PC-9 (cell line): Measurements from ENCODE around the gene SPEG. TPM values are rescaled to one million over a fixed set of nuclear protein-coding genes. Genes with fewer than 3 reads are reported as not detected.

Source experiments
- BruUV-seq: library from RNA; stranded (reverse); fragments of 400-500 nt; replicated peaks from 2 replicates; lab custom pipeline; 2021; lab: Mats Ljungman, UMichigan
- CTCF ChIA-PET: fragments of 300-600 bp; sonication (Branson Sonifier 250); formaldehyde crosslinking; loops from one replicate; lab custom pipeline; 2022; ENCODE audit warnings: antibody characterized with exemption; lab: Charles Lee
- POLR2A ChIA-PET: fragments of 300-600 bp; sonication (Branson Sonifier 250); formaldehyde crosslinking; loops from one replicate; lab custom pipeline; 2022; ENCODE audit warnings: antibody characterized with exemption; ENCODE audit not compliant: unreplicated experiment; lab: Charles Lee
- DNase-seq, 2 experiments: peaks; one replicate each; pipeline versions ENCODE4 v3.0.0 to v3.0.0-alpha.2; 2015 to 2022; ENCODE audit warnings: mixed read lengths in 1 of 2
- H2AFZ ChIP-seq: fragments of 200-600 bp; sonication (generic); 2 replicates; pipeline ENCODE4 v1.8.1; 2017; ENCODE audit warnings: antibody characterized with exemption
- H3F3A ChIP-seq: fragments of 200-600 bp; sonication (generic); 2 replicates; pipeline ENCODE4 v1.8.1; 2017; ENCODE audit warnings: antibody characterized with exemption, mild to moderate bottlenecking, low read depth; ENCODE audit not compliant: insufficient read depth
- H3K27ac ChIP-seq: fragments of 200-600 bp; sonication (generic); 2 replicates; pipeline ENCODE4 v1.6.1; 2016; ENCODE audit warnings: mixed run types
- H3K27me3 ChIP-seq: fragments of 200-600 bp; sonication (generic); 2 replicates; pipeline ENCODE4 v1.6.1; 2016; ENCODE audit warnings: low read depth, mixed run types; ENCODE audit not compliant: insufficient read depth
- H3K36me3 ChIP-seq: fragments of 200-600 bp; sonication (generic); 2 replicates; pipeline ENCODE4 v1.6.1; 2016; ENCODE audit warnings: low read depth, mixed run types
- H3K4me1 ChIP-seq: fragments of 200-600 bp; sonication (generic); replicated peaks from 2 replicates; pipeline ENCODE4 v1.6.1; 2016; ENCODE audit warnings: mixed run types; ENCODE audit not compliant: insufficient read depth
- H3K4me2 ChIP-seq: fragments of 200-600 bp; sonication (generic); 2 replicates; pipeline ENCODE4 v1.6.1; 2017; ENCODE audit warnings: mixed run types
- H3K4me3 ChIP-seq: fragments of 200-600 bp; sonication (generic); 2 replicates; pipeline ENCODE4 v1.6.1; 2016; ENCODE audit warnings: mixed run types
- H3K79me2 ChIP-seq: fragments of 200-600 bp; sonication (generic); 2 replicates; pipeline ENCODE4 v1.6.1; 2017; ENCODE audit warnings: low read depth, mixed run types
- H3K9me2 ChIP-seq: fragments of 200-600 bp; sonication (generic); 2 replicates; pipeline ENCODE4 v1.8.1; 2017; ENCODE audit warnings: mild to moderate bottlenecking; ENCODE audit not compliant: insufficient read depth
- H3K9me3 ChIP-seq: fragments of 200-600 bp; sonication (generic); 2 replicates; pipeline ENCODE4 v1.8.1; 2016; ENCODE audit warnings: low read depth; ENCODE audit not compliant: insufficient read depth
- H4K20me1 ChIP-seq: fragments of 200-600 bp; sonication (generic); 2 replicates; pipeline ENCODE4 v1.8.1; 2017; ENCODE audit not compliant: insufficient read depth
- EZH2 ChIP-seq: fragments of 200-600 bp; sonication (generic); IDR thresholded peaks from 2 replicates; pipeline ENCODE4 v1.8.0; 2017; ENCODE audit warnings: antibody characterized with exemption, low read depth
- intact Hi-C: fragments of 100-400 bp; cut with micrococcal nuclease; formaldehyde crosslinking; loops from one replicate; pipeline ENCODE4 v1.10.0; 2022; ENCODE audit not compliant: unreplicated experiment
- total RNA-seq: library from RNA; stranded (reverse); gene quantifications from 2 replicates; pipeline ENCODE4 v1.2.3, GENCODE V29; 2021
- TF ChIP-seq, protein P1 (sequence below): fragments of 200-600 bp; sonication (generic); conservative IDR thresholded peaks from 2 replicates; pipeline ENCODE4 v1.6.1; 2017; ENCODE audit warnings: mixed run types, antibody characterized with exemption, mild to moderate bottlenecking, moderate library complexity

The SPEG gene
- total RNA-seq, 1 experiment from 2014 or later, result 46.8 TPM

GRCh38 chr2:219419331-219420197, 15.1 kb upstream of the SPEG start:
- Histone ChIP-seq H3K27me3 (no peaks in the 10 kb centered on the region), H2AFZ (no peak overlapping the region), H3K79me2 (no peaks in the 10 kb centered on the region), H3K9me2 (no peaks in the 10 kb centered on the region), H3F3A (no peaks in the 10 kb centered on the region), H4K20me1 (no peaks in the 10 kb centered on the region), H3K27ac (no peak overlapping the region), H3K4me2 (no peak overlapping the region), H3K36me3 (no peaks in the 10 kb centered on the region), H3K4me1 (no peaks in the 10 kb centered on the region), H3K9me3 (no peaks in the 10 kb centered on the region), H3K4me3 (no peak overlapping the region)
- no TSS peak for BruUV-seq
- POLR2A ChIA-PET, result no interaction called here
- TF ChIP-seq EZH2, result no peak
- TF ChIP-seq, protein P1, sequence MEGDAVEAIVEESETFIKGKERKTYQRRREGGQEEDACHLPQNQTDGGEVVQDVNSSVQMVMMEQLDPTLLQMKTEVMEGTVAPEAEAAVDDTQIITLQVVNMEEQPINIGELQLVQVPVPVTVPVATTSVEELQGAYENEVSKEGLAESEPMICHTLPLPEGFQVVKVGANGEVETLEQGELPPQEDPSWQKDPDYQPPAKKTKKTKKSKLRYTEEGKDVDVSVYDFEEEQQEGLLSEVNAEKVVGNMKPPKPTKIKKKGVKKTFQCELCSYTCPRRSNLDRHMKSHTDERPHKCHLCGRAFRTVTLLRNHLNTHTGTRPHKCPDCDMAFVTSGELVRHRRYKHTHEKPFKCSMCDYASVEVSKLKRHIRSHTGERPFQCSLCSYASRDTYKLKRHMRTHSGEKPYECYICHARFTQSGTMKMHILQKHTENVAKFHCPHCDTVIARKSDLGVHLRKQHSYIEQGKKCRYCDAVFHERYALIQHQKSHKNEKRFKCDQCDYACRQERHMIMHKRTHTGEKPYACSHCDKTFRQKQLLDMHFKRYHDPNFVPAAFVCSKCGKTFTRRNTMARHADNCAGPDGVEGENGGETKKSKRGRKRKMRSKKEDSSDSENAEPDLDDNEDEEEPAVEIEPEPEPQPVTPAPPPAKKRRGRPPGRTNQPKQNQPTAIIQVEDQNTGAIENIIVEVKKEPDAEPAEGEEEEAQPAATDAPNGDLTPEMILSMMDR, result no peak
- CTCF ChIA-PET, result no interaction called here
- intact Hi-C loops, result no loop called here
- no peak for DNase-seq

DNA sequence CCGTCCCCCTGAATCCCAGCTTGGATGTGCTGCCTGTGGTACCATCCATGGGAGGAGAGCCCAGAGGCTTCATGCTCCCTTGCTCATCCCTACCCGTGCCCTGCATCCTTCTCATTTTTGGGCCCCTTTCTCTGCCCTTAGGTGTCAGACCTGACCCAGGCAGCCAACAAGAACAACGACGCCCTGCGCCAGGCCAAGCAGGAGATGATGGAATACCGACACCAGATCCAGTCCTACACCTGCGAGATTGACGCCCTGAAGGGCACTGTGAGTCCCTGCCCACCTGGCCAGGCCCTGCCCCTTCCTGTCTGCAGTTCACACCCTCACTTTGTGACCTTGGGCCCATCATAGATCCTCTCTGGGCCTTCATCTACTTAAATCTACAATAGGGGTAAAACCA, 14.0 kb upstream of the SPEG start:
- Histone ChIP-seq H3K9me2 (no peaks in the 10 kb centered on the region), H3F3A (no peaks in the 10 kb centered on the region), H3K9me3 (no peaks in the 10 kb centered on the region), H3K4me2 (no peak overlapping the region), H3K4me3 (no peak overlapping the region), H3K4me1 (no peaks in the 10 kb centered on the region), H3K27ac (no peak overlapping the region), H4K20me1 (no peaks in the 10 kb centered on the region), H3K79me2 (no peaks in the 10 kb centered on the region), H3K27me3 (no peaks in the 10 kb centered on the region), H2AFZ (no peak overlapping the region), H3K36me3 (no peaks in the 10 kb centered on the region)
- no peak for DNase-seq
- ChIA-PET CTCF (no interaction called here), POLR2A (no interaction called here)
- intact Hi-C loops, result no loop called here
- BruUV-seq, result no TSS peak
- TF ChIP-seq EZH2, result no peak
- TF ChIP-seq, protein P1, result no peak

- POLR2A ChIA-PET, result no interaction called here
Observed at GRCh38 chr2:219421323-219421722, 13.3 kb upstream of the SPEG start.

More at GRCh38 chr2:219421323-219421722, 13.3 kb upstream of the SPEG start:
- Histone ChIP-seq H3K27ac (no peak overlapping the region), H3K79me2 (no peaks in the 10 kb centered on the region), H3K36me3 (no peaks in the 10 kb centered on the region), H3K4me1 (no peaks in the 10 kb centered on the region), H4K20me1 (no peaks in the 10 kb centered on the region), H3K9me3 (no peaks in the 10 kb centered on the region), H3K4me2 (no peak overlapping the region), H3K27me3 (no peaks in the 10 kb centered on the region), H3F3A (no peaks in the 10 kb centered on the region), H2AFZ (no peak overlapping the region), H3K9me2 (no peaks in the 10 kb centered on the region), H3K4me3 (no peak overlapping the region)
- intact Hi-C loops, result no loop called here
- BruUV-seq, result no TSS peak
- CTCF ChIA-PET, result no interaction called here
- DNase-seq, result no peak
- TF ChIP-seq EZH2, result no peak
- TF ChIP-seq, protein P1, result no peak
